NB4 (cell line): Measurements from ENCODE around the gene MACROD2.

ENCODE experiments used
- MYC ChIP-seq: IDR thresholded peaks from 2 replicates; pipeline ENCODE4 v1.6.1; 2011; ENCODE audit warnings: low read depth, low read length
- POLR2A ChIP-seq: IDR thresholded peaks from 2 replicates; pipeline ENCODE4 v1.6.1; 2011; ENCODE audit warnings: mild to moderate bottlenecking; ENCODE audit not compliant: insufficient read length; ENCODE audit errors: extremely low read depth
- TF ChIP-seq, protein P1 (sequence below): IDR thresholded peaks from one replicate; pipeline ENCODE4 v1.5.1; 2012; ENCODE audit warnings: low read depth, low read length
- TF ChIP-seq, protein P2 (sequence below): IDR thresholded peaks from 2 replicates; pipeline ENCODE4 v1.6.1; 2011; ENCODE audit warnings: low read depth, low read length

DNA sequence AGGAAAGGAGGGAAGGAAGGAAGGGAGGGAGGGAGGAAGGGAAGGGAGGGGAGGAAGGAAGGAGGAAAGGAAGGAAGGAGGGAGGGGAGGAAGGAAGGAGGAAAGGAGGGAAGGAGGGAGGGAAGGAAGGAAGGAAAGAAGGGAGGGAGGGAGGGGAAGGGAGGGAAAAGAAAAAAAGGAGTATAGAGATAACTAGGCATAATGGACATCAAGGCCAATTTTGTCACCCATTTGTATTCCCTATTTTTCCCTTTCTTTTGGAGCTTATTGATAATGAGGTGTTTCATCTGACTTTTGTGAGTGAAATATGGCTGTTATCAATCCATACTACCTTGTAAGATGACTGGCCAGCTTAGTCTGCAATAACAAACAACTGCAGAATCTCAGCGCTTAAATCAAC, 624.1 kb downstream of the MACROD2 start:
- TF ChIP-seq, protein P1, sequence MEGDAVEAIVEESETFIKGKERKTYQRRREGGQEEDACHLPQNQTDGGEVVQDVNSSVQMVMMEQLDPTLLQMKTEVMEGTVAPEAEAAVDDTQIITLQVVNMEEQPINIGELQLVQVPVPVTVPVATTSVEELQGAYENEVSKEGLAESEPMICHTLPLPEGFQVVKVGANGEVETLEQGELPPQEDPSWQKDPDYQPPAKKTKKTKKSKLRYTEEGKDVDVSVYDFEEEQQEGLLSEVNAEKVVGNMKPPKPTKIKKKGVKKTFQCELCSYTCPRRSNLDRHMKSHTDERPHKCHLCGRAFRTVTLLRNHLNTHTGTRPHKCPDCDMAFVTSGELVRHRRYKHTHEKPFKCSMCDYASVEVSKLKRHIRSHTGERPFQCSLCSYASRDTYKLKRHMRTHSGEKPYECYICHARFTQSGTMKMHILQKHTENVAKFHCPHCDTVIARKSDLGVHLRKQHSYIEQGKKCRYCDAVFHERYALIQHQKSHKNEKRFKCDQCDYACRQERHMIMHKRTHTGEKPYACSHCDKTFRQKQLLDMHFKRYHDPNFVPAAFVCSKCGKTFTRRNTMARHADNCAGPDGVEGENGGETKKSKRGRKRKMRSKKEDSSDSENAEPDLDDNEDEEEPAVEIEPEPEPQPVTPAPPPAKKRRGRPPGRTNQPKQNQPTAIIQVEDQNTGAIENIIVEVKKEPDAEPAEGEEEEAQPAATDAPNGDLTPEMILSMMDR = no peak
- TF ChIP-seq, protein P2, sequence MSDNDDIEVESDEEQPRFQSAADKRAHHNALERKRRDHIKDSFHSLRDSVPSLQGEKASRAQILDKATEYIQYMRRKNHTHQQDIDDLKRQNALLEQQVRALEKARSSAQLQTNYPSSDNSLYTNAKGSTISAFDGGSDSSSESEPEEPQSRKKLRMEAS = no peak
- TF ChIP-seq POLR2A = no peak
- TF ChIP-seq MYC = no peak
